Omental fat pad (tissue), 4 donors: ENCODE data around the gene ABHD15. TPM values are rescaled to one million over a fixed set of nuclear protein-coding genes. Genes with fewer than 3 reads are reported as not detected.

ENCODE experiments used
- ATAC-seq: fragments of 150-250 bp; one replicate; pipeline ENCODE4 v1.9.1; 2016; ENCODE audit warnings: mild to moderate bottlenecking, moderate library complexity; ENCODE audit not compliant: low FRiP score
- DNase-seq: peaks from one replicate; pipeline ENCODE4 v3.0.0-alpha.2; 2019; ENCODE audit warnings: low spot score
- total RNA-seq, 4 donors: library from RNA; depleted of rRNA; stranded (reverse); fragments of >200 nt; gene quantifications; one replicate each; pipeline ENCODE4 v1.1.0, GENCODE V29; 2016
- TF ChIP-seq, protein P1 (sequence below), 3 donors: fragments of 450-650 bp; IDR thresholded peaks; one replicate each; pipeline ENCODE4 v1.5.1; 2016 to 2017; ENCODE audit warnings: antibody characterized with exemption in 3 of 3, mild to moderate bottlenecking in 3 of 3, moderate library complexity in 2 of 3

The ABHD15 gene
- total RNA-seq, 4 donors from 2014 or later: 21.6 to 55.2 (median 25.2) TPM

DNA sequence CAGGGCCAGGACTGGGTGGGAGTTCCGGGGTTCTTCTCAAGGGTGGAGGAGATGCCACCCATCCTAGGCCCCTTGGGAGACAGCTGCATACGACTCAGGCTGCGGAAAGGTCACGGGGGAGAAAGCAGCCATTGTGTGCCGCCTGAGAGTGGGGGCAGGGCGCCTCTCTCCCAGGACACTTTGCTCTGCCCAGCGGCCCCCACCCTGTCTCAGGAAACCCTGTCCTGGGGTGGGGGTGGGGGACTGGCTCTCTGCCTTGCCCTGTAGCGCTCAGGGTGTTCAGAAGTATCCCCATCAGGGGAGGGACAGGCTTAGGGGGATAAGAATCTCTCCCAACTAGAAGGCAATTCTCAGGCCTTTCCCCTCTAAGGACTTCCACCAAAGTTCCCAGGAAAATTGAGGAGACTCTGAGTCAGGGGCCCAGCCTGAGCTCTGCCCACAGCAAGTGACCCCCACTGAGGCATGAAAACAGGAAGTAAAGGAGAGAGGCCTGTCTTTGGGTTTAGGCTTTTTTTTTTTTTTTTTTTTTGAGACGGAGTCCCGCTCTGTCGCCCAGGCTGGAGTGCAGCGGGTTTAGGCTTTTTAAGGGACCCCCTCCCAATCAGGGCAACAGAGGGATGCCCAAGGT, 17.7 kb upstream of the ABHD15 start:
- no peak for ATAC-seq
- DNase-seq: no peak
- TF ChIP-seq, protein P1, sequence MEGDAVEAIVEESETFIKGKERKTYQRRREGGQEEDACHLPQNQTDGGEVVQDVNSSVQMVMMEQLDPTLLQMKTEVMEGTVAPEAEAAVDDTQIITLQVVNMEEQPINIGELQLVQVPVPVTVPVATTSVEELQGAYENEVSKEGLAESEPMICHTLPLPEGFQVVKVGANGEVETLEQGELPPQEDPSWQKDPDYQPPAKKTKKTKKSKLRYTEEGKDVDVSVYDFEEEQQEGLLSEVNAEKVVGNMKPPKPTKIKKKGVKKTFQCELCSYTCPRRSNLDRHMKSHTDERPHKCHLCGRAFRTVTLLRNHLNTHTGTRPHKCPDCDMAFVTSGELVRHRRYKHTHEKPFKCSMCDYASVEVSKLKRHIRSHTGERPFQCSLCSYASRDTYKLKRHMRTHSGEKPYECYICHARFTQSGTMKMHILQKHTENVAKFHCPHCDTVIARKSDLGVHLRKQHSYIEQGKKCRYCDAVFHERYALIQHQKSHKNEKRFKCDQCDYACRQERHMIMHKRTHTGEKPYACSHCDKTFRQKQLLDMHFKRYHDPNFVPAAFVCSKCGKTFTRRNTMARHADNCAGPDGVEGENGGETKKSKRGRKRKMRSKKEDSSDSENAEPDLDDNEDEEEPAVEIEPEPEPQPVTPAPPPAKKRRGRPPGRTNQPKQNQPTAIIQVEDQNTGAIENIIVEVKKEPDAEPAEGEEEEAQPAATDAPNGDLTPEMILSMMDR (IDR thresholded peaks at IDR 0.05): no peak

DNA sequence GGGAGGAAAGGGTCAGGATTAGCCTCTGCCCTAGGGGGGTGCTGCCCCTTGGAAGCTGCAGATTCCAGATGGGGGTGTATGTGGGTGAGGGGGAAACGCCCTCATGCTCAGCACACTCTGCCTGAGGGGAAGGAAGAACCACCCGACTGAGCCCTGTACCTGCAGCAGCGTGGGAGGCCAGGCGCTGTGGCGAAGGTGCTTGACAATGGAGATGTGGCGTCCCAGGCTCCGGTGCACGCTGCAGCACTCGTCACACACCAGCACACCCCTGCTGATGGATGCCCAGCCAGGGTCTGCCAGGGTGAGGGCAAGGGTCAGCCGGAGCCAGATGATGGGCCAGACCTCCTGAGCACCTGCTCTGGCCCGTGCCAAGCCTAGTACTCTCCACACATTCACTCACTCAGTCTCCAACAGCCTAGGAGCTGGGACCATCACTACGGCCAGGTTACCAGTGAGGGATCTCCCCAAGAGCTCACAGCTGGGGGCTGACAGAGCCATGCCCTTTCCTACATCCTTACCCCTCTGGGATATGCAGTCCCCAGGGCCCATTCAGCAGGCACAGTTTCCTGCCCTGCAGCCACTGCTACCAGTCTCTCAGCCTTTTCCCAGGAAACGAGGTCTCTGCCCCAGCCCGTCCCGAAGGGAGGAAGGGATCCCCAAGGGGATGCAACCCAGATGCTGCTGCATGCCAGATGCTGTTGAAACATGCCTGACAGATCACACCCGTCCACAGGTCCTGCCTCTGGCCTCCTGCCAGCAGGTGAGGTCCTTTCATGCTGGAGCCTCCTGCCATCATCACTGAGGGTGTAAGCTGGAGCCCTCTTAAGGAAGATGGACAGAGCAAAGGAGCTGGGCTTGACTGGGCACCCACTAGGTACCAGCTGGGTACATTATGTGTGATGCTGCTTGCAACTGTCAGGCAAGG, 16.7 kb upstream of the ABHD15 start:
- no peak for ATAC-seq
- TF ChIP-seq, protein P1 (IDR thresholded peaks at IDR 0.05): no peak
- DNase-seq: no peak

GRCh38 chr17:29582772-29583171, 15.9 kb upstream of the ABHD15 start:
- ATAC-seq: no peak
- TF ChIP-seq, protein P1 (IDR thresholded peaks at IDR 0.05): no peak
- DNase-seq: no peak

- TF ChIP-seq, protein P1 (IDR thresholded peaks at IDR 0.05): no peak
- ATAC-seq (no peak), DNase-seq (no peak)
These were observed 15.5 kb upstream of the ABHD15 start for GRCh38 chr17:29582254-29582765.

DNA sequence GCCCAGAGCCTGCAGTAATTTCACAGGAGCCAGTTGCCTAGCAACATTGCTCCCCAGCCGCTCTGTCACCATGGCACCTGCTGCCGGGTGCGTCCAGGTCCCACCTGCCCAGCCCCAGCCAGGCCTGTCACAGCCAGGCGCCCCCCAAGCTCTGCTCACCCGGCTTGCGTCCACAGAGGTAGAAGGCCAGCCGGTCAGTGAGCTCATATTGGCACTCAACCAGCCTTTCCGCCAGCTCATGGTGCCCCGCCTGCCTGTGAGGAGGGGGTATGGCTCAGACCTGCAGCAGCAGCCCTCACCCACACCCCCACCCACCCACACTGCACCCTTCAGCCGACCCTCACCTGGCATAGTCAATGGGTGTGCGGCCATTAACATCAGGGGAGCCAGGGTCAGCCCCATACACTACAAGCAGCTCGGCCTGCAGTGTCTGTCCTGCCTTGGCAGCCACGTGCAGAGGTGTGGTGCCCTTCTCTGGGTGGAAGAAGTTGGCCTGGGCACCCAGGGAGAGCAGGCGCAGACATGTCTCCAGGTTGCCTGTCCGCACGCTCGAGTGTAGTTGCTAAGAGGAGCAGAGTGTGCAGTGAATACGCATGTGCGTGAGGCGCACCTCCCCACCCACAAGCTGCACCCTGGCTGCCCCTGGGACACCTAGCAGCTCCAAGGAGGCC, 14.9 kb upstream of the ABHD15 start:
- DNase-seq (no peak), ATAC-seq (no peak)
- TF ChIP-seq, protein P1 (IDR thresholded peaks at IDR 0.05): no peak

- TF ChIP-seq, protein P1 (IDR thresholded peaks at IDR 0.05): peak in 2 of 3 donors; percentile 38 to 80
- peak; percentile 63 for ATAC-seq
- peak; percentile 87 for DNase-seq
These were observed 13.3 kb upstream of the ABHD15 start for GRCh38 chr17:29579866-29580771.
